ENCODE results near the gene MATR3.
A peak's percentile ranks its signal among the peaks of the same experiment; 100 is the strongest.

Gene MATR3

DNA sequence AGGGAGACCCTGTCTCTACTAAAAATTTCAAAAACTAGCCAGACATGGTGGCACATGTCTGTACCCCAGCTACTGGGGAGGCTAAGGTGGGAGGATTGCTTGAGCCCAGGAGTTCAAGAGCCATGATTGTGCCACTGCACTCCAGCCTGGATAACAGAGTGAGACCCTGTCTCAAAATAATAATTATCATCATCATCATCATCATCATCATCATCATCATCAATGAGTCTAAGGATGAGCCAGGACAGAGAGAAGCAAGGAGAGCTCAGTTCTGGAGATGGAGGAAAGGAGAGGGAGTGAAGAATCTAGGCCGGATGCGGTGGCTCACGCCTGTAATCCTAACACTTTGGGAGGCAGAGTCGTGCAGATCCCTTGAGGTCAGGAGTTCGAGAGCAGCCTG, 36.7 kb upstream of the MATR3 start:
- Histone ChIP-seq H3K9ac (ENCODE audit: low read length) (no peak overlapping the region), H3K4me1 (ENCODE audit: low read length) (peaks cover 13% of the 10 kb centered on the region), H3K27me3 (ENCODE audit: low read depth, low read length) (no peaks in the 10 kb centered on the region), H3K4me3 (ENCODE audit: low read length) (no peak overlapping the region), H3K9me3 (ENCODE audit: insufficient read depth, low read length) (no peaks in the 10 kb centered on the region), H3K27ac (ENCODE audit: low read length) (no peak overlapping the region), H3K4me2 (ENCODE audit: low read length) (no peak overlapping the region), H3K36me3 (replicated peaks; ENCODE audit: low read depth, low read length) (no peaks in the 10 kb centered on the region), H2AFZ (ENCODE audit: low read depth, low read length) (no peak overlapping the region), H4K20me1 (ENCODE audit: insufficient read depth, low read length) (no peaks in the 10 kb centered on the region), H3K79me2 (ENCODE audit: low read length) (no peaks in the 10 kb centered on the region)
- TF ChIP-seq EZH2phosphoT487 (IDR thresholded peaks at IDR 0.05; ENCODE audit: low read depth) = no peak
- TF ChIP-seq, protein P1, sequence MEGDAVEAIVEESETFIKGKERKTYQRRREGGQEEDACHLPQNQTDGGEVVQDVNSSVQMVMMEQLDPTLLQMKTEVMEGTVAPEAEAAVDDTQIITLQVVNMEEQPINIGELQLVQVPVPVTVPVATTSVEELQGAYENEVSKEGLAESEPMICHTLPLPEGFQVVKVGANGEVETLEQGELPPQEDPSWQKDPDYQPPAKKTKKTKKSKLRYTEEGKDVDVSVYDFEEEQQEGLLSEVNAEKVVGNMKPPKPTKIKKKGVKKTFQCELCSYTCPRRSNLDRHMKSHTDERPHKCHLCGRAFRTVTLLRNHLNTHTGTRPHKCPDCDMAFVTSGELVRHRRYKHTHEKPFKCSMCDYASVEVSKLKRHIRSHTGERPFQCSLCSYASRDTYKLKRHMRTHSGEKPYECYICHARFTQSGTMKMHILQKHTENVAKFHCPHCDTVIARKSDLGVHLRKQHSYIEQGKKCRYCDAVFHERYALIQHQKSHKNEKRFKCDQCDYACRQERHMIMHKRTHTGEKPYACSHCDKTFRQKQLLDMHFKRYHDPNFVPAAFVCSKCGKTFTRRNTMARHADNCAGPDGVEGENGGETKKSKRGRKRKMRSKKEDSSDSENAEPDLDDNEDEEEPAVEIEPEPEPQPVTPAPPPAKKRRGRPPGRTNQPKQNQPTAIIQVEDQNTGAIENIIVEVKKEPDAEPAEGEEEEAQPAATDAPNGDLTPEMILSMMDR (IDR thresholded peaks at IDR 0.05; ENCODE audit: low read depth, low read length) = no peak

GRCh38 chr5:139262059-139262741, 31.3 kb upstream of the MATR3 start:
- Histone ChIP-seq H3K4me3 (ENCODE audit: low read length) (no peak overlapping the region), H3K4me1 (ENCODE audit: low read length) (peaks cover 9% of the 10 kb centered on the region; the same call in 1 of the 2 replicates), H3K9ac (ENCODE audit: low read length) (no peak overlapping the region), H3K9me3 (ENCODE audit: insufficient read depth, low read length) (no peaks in the 10 kb centered on the region), H2AFZ (ENCODE audit: low read depth, low read length) (no peak overlapping the region), H3K27ac (ENCODE audit: low read length) (no peak overlapping the region), H3K36me3 (replicated peaks; ENCODE audit: low read depth, low read length) (no peaks in the 10 kb centered on the region), H3K4me2 (ENCODE audit: low read length) (peak overlapping the region; percentile 56), H3K27me3 (ENCODE audit: low read depth, low read length) (no peaks in the 10 kb centered on the region), H4K20me1 (ENCODE audit: insufficient read depth, low read length) (no peaks in the 10 kb centered on the region), H3K79me2 (ENCODE audit: low read length) (no peaks in the 10 kb centered on the region)
- TF ChIP-seq, protein P1 (IDR thresholded peaks at IDR 0.05; ENCODE audit: low read depth, low read length) = no peak
- TF ChIP-seq EZH2phosphoT487 (IDR thresholded peaks at IDR 0.05; ENCODE audit: low read depth) = no peak

- Histone ChIP-seq H4K20me1 (ENCODE audit: insufficient read depth, low read length) (no peaks in the 10 kb centered on the region), H3K9me3 (ENCODE audit: insufficient read depth, low read length) (no peaks in the 10 kb centered on the region), H3K79me2 (ENCODE audit: low read length) (no peaks in the 10 kb centered on the region), H3K27ac (ENCODE audit: low read length) (no peak overlapping the region), H3K27me3 (ENCODE audit: low read depth, low read length) (no peaks in the 10 kb centered on the region), H3K36me3 (replicated peaks; ENCODE audit: low read depth, low read length) (no peaks in the 10 kb centered on the region), H3K4me1 (ENCODE audit: low read length) (peaks cover 10% of the 10 kb centered on the region), H2AFZ (ENCODE audit: low read depth, low read length) (peak overlapping the region; percentile 88), H3K4me2 (ENCODE audit: low read length) (peak overlapping the region; percentile 56), H3K4me3 (ENCODE audit: low read length) (no peak overlapping the region), H3K9ac (ENCODE audit: low read length) (no peak overlapping the region)
- TF ChIP-seq EZH2phosphoT487 (IDR thresholded peaks at IDR 0.05; ENCODE audit: low read depth) = no peak
- TF ChIP-seq, protein P1 (IDR thresholded peaks at IDR 0.05; ENCODE audit: low read depth, low read length) = peak; percentile 67
Observed at GRCh38 chr5:139262742-139263445, 30.6 kb upstream of the MATR3 start.

- Histone ChIP-seq H3K4me3 (ENCODE audit: low read length) (no peak overlapping the region), H3K27me3 (ENCODE audit: low read depth, low read length) (no peaks in the 10 kb centered on the region), H3K79me2 (ENCODE audit: low read length) (no peaks in the 10 kb centered on the region), H3K36me3 (replicated peaks; ENCODE audit: low read depth, low read length) (no peaks in the 10 kb centered on the region), H3K9ac (ENCODE audit: low read length) (no peak overlapping the region), H3K9me3 (ENCODE audit: insufficient read depth, low read length) (no peaks in the 10 kb centered on the region), H3K27ac (ENCODE audit: low read length) (no peak overlapping the region), H3K4me1 (ENCODE audit: low read length) (peaks cover 16% of the 10 kb centered on the region), H4K20me1 (ENCODE audit: insufficient read depth, low read length) (no peaks in the 10 kb centered on the region), H2AFZ (ENCODE audit: low read depth, low read length) (no peak overlapping the region), H3K4me2 (ENCODE audit: low read length) (no peak overlapping the region)
- TF ChIP-seq, protein P1 (IDR thresholded peaks at IDR 0.05; ENCODE audit: low read depth, low read length) = no peak
- TF ChIP-seq EZH2phosphoT487 (IDR thresholded peaks at IDR 0.05; ENCODE audit: low read depth) = no peak
Observed at GRCh38 chr5:139263536-139263935, 30.0 kb upstream of the MATR3 start.

Measured in OCI-LY3 (cell line).